Activated T-helper 17 cell treated with anti-CD3 and anti-CD28 coated beads, Interleukin-2, amount 50 U/mL, for 72 hours (primary cell): ENCODE results near the gene BCAS2. TPM values are rescaled to one million over a fixed set of nuclear protein-coding genes. Genes with fewer than 3 reads are reported as not detected.
"Not testable (repeated sequence)": the region's sequence is repeated elsewhere in the genome, so short reads cannot be mapped to it uniquely, and the experiment has no call there.

ENCODE experiments used
- ATAC-seq: fragments of 150-1000 bp; cut with Tn5 transposase; replicated peaks from 2 replicates; pipeline ENCODE4 v1.10.0; 2021; ENCODE audit warnings: mild to moderate bottlenecking, moderate library complexity
- H3K27ac Mint-ChIP-seq: one replicate; pipeline ENCODE4 v1.8.0; 2022; ENCODE audit warnings: mixed read lengths
- H3K27me3 Mint-ChIP-seq: one replicate; pipeline ENCODE4 v1.8.0; 2022; ENCODE audit warnings: mixed read lengths
- H3K36me3 Mint-ChIP-seq: one replicate; pipeline ENCODE4 v1.8.0; 2022; ENCODE audit warnings: low read depth, mild to moderate bottlenecking, mixed read lengths
- H3K4me1 Mint-ChIP-seq: one replicate; pipeline ENCODE4 v1.8.0; 2022; ENCODE audit warnings: mixed read lengths
- H3K4me3 Mint-ChIP-seq: one replicate; pipeline ENCODE4 v1.8.0; 2022; ENCODE audit warnings: mild to moderate bottlenecking, mixed read lengths
- H3K9me3 Mint-ChIP-seq: one replicate; pipeline ENCODE4 v1.8.0; 2022; ENCODE audit warnings: mixed read lengths
- total RNA-seq, 2 donors: library from RNA; stranded (reverse); gene quantifications; one replicate each; pipeline ENCODE4 v1.2.3, GENCODE V29; 2022

BCAS2 gene
- total RNA-seq, 2 donors from 2014 or later = 39.3 to 50.4 TPM

DNA sequence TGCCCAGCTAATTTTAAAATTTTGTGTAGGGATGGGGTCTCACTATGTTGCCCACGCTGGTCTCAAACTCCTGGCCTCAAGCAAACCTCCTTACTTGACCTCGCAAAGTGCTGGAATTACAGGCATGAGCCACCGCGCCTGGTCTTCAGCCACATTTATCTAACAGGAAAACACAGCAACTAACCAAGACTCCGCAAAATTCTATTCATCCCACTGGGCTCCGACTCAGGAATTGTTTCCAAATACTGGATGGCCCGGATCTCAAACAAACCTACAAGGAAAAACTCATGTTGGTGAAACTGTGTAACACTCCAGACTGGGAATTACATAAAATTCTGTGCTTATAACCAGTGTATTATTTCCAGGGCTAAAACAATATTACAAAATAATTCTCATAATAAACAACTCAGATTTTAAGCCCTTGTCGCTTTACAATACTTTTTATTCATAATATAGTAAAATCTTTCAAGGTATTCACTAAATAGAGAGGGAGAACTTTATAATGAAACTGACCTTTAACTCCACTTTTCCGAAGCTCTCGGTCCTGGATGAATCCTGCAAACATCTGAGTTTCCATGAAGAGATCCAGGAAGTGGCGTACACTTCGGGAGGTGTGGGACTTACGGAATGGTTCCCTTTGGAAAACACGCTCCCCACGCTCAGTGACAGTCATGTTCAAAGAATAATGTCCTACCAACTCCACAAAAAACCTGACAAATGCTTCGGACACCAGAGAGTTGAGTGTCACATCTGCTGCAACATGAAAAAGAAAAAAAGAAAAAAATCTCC, 6.0 kb upstream of the BCAS2 start:
- ATAC-seq = no peak
- H3K9me3 Mint-ChIP-seq = no peaks in the 10 kb centered on the region
- peaks cover under 1% of the 10 kb centered on the region for H3K4me1 Mint-ChIP-seq
- no peaks in the 10 kb centered on the region for H3K36me3 Mint-ChIP-seq
- peaks cover 3% of the 10 kb centered on the region for H3K27me3 Mint-ChIP-seq
- H3K27ac Mint-ChIP-seq = no peak overlapping the region
- no peak overlapping the region for H3K4me3 Mint-ChIP-seq

DNA sequence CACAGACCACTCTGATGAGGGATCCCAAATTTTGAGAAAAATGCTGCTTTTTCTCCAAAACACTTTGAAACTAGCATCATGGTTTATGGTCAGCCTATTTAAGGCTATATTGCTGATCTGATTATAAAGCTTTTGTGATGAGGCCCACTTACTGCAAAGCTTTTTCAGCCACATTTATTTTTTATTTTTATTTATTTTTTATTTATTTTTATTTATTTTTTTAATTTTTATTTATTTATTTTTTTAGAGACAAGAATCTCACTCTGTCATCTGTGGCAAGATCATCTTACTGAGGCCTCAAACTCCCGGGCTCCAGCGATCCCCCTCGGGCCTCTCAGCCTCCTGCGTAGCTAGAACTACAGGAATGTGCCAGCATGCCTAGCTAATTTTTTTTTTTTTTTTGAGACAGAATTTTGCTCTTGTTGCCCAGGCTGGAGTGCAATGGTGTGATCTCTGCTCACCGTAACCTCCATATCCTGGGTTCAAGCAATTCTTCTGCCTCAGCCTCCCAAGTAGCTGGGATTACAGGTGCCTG, 5.2 kb upstream of the BCAS2 start:
- Mint-ChIP-seq H3K4me1 (peaks cover 8% of the 10 kb centered on the region), H3K9me3 (no peaks in the 10 kb centered on the region), H3K4me3 (no peak overlapping the region), H3K27me3 (peaks cover 3% of the 10 kb centered on the region), H3K36me3 (peaks cover 3% of the 10 kb centered on the region), H3K27ac (no peak overlapping the region)
- ATAC-seq = no peak

DNA sequence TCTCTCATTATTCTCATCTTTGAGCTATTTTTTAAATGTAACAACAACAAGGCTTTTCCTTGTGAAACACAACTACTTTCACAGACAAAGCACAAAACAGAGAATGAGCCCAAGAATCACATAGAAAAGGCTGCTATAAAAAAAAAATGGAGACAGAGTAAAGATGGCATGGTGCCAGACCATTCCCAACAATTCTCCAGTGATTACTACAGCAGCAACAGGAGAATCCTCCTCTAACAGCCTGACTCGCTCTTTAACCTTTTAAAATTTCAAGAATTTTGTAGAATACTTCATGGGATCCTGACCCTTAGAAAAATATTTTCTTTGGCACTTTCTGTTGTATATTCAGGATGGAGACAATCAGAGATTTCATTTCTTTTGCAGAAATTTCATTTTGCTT, 3.8 kb upstream of the BCAS2 start:
- H3K4me1 Mint-ChIP-seq = peaks cover 9% of the 10 kb centered on the region
- no peak overlapping the region for H3K4me3 Mint-ChIP-seq
- no peak for ATAC-seq
- H3K27ac Mint-ChIP-seq = no peak overlapping the region
- peaks cover 3% of the 10 kb centered on the region for H3K27me3 Mint-ChIP-seq
- no peaks in the 10 kb centered on the region for H3K9me3 Mint-ChIP-seq
- peaks cover 10% of the 10 kb centered on the region for H3K36me3 Mint-ChIP-seq

DNA sequence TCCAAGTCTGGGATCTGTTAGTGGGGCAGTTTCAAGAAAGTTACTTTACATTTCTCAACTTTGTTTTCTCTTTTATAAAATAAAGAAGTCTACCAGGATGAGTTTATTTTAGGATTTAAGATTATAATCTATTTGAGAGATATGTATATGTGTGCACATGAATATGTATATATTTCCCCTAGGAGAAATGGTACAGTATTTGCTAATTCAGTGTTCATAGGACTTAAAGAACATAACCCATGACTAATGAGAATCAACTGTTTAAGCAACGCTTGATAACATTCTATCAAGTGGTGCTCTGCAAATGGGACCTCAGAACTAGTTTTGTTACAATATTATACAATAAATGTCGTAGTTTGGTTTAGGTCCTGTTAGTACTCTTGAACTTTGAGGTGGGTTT, 7.0 kb downstream of the BCAS2 start:
- Mint-ChIP-seq H3K36me3 (peaks cover 99% of the 10 kb centered on the region), H3K27ac (no peak overlapping the region), H3K4me1 (no peaks in the 10 kb centered on the region), H3K9me3 (no peaks in the 10 kb centered on the region), H3K4me3 (no peak overlapping the region), H3K27me3 (no peaks in the 10 kb centered on the region)
- no peak for ATAC-seq

DNA sequence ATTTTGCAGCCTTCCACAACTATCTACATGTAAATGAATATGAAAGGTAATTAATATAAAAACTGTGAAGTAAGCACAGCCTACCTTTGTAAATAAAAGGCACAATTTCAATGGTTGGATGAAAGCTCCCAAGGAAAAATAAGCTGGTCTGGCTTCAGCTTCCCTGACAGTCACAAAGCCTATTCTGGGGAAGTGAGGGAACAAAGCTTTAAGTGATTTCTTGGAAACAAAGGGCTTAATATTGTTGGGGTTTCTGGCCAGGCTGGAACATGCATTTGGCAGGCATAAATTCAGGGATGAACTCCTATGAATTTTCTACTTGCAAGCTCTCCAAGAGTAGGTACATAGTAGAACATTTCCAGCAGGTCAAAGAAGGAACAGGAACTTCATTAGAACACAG, 17.3 kb downstream of the BCAS2 start:
- H3K4me1 Mint-ChIP-seq = no peaks in the 10 kb centered on the region

DNA sequence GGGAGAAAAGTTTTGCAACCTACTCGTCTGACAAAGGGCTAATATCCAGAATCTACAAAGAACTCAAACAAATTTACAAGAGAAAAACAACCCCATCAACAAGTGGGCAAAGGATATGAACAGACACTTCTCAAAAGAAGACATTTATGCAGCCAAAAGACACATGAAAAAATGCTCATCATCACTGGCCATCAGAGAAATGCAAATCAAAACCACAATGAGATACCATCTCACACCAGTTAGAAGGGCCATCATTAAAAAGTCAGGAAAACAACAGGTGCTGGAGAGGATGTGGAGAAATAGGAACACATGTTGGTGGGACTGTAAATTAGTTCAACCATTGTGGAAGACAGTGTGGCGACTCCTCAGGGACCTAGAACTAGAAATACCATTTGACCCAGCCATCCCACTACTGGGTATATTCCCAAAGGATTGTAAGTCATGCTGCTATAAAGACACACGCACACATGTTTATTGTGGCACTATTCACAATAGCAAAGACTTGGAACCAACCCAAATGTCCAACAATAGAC, 18.4 kb downstream of the BCAS2 start:
- not testable (repeated sequence) for H3K27ac Mint-ChIP-seq, H3K27me3 Mint-ChIP-seq

More for the DNA sequence above, 17.3 kb downstream of the BCAS2 start:
- Mint-ChIP-seq H3K9me3 (peaks cover 9% of the 10 kb centered on the region), H3K27me3 (no peaks in the 10 kb centered on the region), H3K4me3 (no peak overlapping the region), H3K36me3 (peaks cover 49% of the 10 kb centered on the region), H3K27ac (no peak overlapping the region)
- ATAC-seq = no peak

DNA sequence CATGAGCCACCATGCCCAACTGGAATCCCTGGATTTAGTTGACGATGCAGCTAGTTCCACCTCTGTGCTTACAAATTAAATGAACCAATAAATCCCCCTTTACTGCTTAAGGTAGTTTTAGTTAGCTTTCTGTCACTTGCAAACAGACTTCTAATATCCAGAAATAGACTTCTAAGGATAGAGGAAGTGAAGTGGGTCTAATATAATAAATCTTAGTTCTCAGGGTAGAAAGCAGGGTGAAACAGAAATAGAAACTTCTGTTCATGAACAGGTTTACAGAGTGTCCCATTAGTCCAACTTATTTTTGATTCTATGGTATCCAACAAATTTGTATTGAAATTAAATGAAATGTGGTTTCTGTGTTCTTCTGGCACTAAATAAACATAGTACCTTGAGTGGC, 20.1 kb downstream of the BCAS2 start:
- Mint-ChIP-seq H3K4me3 (no peak overlapping the region), H3K36me3 (peaks cover 21% of the 10 kb centered on the region), H3K27ac (no peak overlapping the region), H3K4me1 (no peaks in the 10 kb centered on the region), H3K9me3 (peaks cover 9% of the 10 kb centered on the region), H3K27me3 (no peaks in the 10 kb centered on the region)
- ATAC-seq = no peak

More for the DNA sequence above, 18.4 kb downstream of the BCAS2 start:
- not testable (repeated sequence) for H3K4me3 Mint-ChIP-seq, ATAC-seq, H3K9me3 Mint-ChIP-seq, H3K4me1 Mint-ChIP-seq
- peaks cover 38% of the 10 kb centered on the region for H3K36me3 Mint-ChIP-seq

DNA sequence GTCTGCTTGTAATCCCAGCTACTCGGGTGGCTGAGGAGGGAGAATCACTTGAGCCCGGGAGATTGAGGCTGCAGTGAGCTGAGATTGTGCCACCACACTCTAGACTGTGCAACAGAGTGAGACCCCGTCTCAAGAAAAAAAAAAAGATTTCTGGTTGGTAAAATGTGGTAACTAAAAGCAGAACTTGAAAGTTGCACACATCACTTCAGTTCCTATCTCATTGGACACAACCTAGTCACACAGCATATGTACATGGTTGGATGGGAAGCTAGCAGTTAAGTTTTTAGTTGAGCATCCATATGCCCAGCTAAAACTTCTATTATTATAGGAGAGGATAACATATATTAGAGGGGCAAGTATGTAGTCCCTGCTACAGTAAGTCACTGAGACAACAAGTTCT, 22.1 kb downstream of the BCAS2 start:
- H3K36me3 Mint-ChIP-seq = peaks cover 4% of the 10 kb centered on the region
- no peak overlapping the region for H3K4me3 Mint-ChIP-seq
- H3K4me1 Mint-ChIP-seq = no peaks in the 10 kb centered on the region
- no peaks in the 10 kb centered on the region for H3K9me3 Mint-ChIP-seq
- no peaks in the 10 kb centered on the region for H3K27me3 Mint-ChIP-seq
- H3K27ac Mint-ChIP-seq = no peak overlapping the region
- ATAC-seq = no peak

DNA sequence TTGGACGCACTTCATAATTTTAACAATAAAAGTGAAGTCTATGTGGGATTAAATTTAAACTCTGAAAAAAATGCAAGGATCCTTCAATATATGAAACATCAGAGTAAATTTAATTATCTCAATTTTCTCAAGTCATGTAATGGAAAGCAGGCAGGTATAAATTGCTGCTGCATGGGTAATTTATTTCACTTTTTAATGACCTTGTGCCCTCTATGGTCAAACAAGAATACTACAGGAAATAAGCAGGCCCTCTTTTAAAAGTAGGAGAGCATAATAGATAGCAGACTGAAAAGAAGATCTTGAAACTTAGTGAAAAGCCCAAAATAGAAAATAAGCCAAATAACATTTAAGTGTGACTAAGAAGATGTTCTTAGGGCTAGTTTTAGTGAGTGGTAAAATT, 22.9 kb downstream of the BCAS2 start:
- no peak overlapping the region for H3K27ac Mint-ChIP-seq
- H3K4me3 Mint-ChIP-seq = no peak overlapping the region
- no peaks in the 10 kb centered on the region for H3K27me3 Mint-ChIP-seq
- H3K36me3 Mint-ChIP-seq = peaks cover 4% of the 10 kb centered on the region
- no peak for ATAC-seq
- no peaks in the 10 kb centered on the region for H3K4me1 Mint-ChIP-seq
- H3K9me3 Mint-ChIP-seq = no peaks in the 10 kb centered on the region

DNA sequence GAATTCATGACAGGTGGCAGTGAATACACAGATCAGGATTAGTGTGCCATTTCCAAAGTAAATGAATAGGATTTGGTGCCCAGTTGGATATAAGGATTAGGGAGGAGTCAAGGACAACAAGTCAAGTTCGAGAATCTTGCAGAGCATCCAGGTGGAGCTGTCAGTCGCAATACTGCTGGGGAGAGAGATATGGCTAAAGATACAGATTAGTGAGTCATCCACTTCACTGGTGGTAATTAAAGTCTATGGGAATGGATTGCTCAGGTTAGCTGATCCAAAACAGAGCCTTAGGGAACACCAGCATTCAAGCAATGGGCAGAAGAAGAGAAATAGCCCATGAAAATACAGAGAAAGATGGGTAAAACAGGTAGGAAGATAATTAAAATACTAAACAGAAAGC, 26.8 kb downstream of the BCAS2 start:
- no peak for ATAC-seq
- no peak overlapping the region for H3K4me3 Mint-ChIP-seq
- no peaks in the 10 kb centered on the region for H3K9me3 Mint-ChIP-seq
- no peak overlapping the region for H3K27ac Mint-ChIP-seq
- no peaks in the 10 kb centered on the region for H3K4me1 Mint-ChIP-seq
- no peaks in the 10 kb centered on the region for H3K36me3 Mint-ChIP-seq
- H3K27me3 Mint-ChIP-seq = peaks cover 3% of the 10 kb centered on the region

DNA sequence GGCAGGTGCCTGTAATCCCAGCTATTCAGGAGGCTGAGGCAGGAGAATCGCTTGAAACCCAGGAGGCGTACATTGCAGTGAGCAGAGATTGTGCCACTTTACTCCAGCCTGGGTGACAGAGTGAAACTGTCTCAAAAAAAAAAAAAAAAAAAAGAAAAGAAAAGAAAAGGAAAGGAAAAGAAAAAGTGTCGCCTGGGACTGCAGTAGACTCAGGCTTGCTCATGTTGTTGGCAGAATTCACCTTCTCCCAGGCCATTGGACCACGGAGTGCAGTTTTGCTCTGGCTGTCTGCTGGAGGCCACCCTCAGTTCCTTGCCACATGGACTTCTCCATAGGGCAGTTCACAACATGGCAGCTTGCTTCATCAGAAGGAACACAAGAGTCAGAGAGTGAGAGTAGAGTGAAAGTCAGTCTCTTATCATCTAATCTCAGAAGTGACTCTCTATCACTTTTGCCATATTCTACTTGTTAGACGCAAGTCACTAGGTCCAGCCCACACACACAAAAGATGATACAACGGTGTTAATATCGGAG, 29.2 kb downstream of the BCAS2 start:
- Mint-ChIP-seq H3K36me3 (no peaks in the 10 kb centered on the region), H3K27me3 (peaks cover 3% of the 10 kb centered on the region), H3K4me3 (no peak overlapping the region), H3K4me1 (no peaks in the 10 kb centered on the region), H3K9me3 (no peaks in the 10 kb centered on the region), H3K27ac (no peak overlapping the region)
- ATAC-seq = no peak

DNA sequence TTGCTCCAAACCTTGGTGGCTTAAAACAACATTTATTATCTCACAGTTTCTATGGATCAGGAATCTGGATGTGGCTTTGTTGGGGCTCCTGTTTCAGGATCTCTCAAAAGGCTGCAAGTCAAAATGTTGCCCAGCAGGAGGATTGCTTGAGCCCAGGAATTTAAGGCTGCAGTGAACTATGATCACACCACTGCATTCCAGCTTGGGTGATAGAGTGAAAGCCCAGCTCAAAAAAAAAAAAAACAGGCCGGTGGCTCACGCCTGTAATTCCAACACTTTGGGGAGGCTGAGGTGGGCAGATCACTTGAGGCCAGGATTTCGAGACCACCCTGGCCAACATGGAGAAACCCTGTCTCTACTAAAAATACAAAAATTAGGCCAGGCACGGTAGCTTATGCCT, 30.0 kb downstream of the BCAS2 start:
- Mint-ChIP-seq H3K4me1 (no peaks in the 10 kb centered on the region), H3K36me3 (no peaks in the 10 kb centered on the region), H3K9me3 (no peaks in the 10 kb centered on the region), H3K4me3 (no peak overlapping the region), H3K27me3 (peaks cover 3% of the 10 kb centered on the region), H3K27ac (no peak overlapping the region)
- ATAC-seq = no peak

DNA sequence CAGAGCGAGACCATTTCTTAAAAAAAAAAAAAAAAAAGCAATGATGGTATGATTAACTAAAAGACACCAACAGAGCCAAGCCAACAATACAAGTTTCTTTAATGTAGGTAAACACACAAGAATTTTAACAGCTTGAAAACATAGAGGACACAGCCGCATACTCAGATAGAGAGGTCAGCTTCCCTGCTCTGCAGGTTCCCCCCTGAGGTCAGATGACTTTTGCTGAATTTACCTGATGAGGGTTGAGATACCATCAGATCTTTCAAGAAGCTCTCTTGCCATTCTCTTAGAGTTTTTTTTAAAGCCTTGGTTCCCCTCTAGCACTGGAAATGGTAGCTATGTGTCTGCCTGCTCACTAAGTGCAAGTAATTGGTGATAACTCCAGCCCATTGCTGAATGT, 31.1 kb downstream of the BCAS2 start:
- Mint-ChIP-seq H3K4me3 (no peak overlapping the region), H3K27me3 (peaks cover 3% of the 10 kb centered on the region), H3K9me3 (no peaks in the 10 kb centered on the region), H3K4me1 (no peaks in the 10 kb centered on the region), H3K27ac (no peak overlapping the region), H3K36me3 (no peaks in the 10 kb centered on the region)
- no peak for ATAC-seq

DNA sequence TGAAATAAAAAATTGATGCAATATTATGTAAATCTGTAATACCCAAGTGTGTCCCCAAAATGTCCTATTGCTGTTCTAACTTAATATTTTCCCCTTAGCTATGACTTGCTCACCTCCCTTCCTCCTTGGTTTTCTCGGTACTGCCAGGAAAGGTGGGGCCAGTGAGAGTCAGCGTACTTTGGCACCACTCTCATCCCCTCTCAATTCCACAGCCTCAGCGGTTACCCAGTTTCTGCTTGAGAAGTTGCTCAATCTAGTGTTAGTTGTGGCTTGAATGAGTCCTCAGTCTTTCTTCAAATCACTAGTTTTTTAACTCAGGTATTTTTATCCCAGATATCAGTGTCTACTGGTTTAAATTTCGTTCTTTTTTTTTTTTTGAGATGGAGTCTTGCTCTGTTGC, 32.3 kb downstream of the BCAS2 start:
- Mint-ChIP-seq H3K9me3 (no peaks in the 10 kb centered on the region), H3K27ac (no peak overlapping the region), H3K36me3 (no peaks in the 10 kb centered on the region), H3K4me3 (no peak overlapping the region), H3K27me3 (peaks cover 3% of the 10 kb centered on the region), H3K4me1 (no peaks in the 10 kb centered on the region)
- ATAC-seq = no peak

DNA sequence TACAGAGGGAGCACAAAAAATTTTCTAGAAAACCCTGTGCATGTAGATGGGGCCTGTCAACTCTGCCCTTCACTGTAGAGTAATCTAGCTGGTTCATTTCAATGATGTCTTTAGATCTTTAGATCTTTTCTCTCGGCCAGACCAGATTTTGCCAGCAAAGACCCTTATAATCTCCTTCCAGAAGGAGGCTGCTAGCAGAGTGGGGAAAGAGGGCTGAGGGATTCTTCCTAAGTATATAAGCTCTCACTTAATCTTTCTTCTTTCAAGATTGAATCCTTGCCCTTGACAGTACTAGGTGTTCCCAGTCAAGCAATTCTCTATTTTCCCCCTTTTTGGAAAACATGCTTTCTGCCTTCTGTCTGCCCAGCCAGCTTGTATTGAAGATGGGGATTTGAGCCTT, 34.3 kb downstream of the BCAS2 start:
- no peak overlapping the region for H3K27ac Mint-ChIP-seq
- no peaks in the 10 kb centered on the region for H3K4me1 Mint-ChIP-seq
- peaks cover 3% of the 10 kb centered on the region for H3K27me3 Mint-ChIP-seq
- no peaks in the 10 kb centered on the region for H3K9me3 Mint-ChIP-seq
- no peak for ATAC-seq
- no peaks in the 10 kb centered on the region for H3K36me3 Mint-ChIP-seq
- H3K4me3 Mint-ChIP-seq = no peak overlapping the region
